ENCODE results near the gene AKR1A1. TPM values are rescaled to one million over a fixed set of nuclear protein-coding genes. Genes with fewer than 3 reads are reported as not detected.

Gene AKR1A1
- total RNA-seq, 1 donor from 2014 or later = 167 TPM

DNA sequence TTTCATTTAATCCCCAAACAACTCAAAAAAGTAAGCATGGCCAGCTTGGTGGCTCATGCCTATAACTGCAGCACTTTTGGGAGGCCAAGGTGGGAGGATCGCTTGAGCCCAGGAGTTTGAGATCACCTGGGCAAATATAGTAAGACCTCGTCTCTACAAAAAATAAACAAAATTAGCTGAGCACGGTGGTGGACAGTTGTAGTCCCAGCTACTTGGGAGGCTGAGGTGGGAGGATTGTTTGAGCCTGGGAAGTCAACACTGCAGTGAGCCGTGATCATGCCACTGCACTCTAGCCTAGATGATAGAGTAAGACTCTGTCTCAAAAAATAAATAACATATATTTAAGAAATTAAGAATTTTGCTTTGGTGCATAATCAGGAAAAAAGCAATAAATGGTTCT lies 6.1 kb upstream of the AKR1A1 start:
- no peak for ATAC-seq

DNA sequence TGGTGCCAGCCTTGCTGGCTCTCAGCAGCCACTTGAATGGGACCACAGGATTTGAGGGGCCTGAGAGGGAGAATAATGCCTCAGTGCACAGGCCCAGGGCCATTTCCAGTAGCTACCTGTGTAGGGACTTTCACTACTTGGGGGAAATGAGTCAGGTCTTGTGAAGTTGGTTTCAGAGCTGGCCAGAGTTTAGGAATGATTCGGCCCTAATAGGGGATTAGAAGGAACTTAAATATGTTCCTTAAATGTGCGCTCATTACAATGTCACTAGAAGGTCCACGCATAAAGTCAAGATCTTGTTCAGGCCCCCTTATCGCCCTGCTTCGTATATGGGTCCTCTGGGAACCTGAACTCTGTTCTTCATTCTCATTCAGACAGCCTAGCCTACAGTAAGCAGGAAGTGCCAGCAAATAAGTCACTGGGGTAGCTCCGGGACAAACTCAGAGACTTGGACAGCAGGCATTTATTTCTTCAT lies 5.6 kb upstream of the AKR1A1 start:
- no peak for ATAC-seq
- H3K4me1 ChIP-seq = peaks cover 33% of the 10 kb centered on the region
- TF ChIP-seq, protein P1, sequence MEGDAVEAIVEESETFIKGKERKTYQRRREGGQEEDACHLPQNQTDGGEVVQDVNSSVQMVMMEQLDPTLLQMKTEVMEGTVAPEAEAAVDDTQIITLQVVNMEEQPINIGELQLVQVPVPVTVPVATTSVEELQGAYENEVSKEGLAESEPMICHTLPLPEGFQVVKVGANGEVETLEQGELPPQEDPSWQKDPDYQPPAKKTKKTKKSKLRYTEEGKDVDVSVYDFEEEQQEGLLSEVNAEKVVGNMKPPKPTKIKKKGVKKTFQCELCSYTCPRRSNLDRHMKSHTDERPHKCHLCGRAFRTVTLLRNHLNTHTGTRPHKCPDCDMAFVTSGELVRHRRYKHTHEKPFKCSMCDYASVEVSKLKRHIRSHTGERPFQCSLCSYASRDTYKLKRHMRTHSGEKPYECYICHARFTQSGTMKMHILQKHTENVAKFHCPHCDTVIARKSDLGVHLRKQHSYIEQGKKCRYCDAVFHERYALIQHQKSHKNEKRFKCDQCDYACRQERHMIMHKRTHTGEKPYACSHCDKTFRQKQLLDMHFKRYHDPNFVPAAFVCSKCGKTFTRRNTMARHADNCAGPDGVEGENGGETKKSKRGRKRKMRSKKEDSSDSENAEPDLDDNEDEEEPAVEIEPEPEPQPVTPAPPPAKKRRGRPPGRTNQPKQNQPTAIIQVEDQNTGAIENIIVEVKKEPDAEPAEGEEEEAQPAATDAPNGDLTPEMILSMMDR (IDR thresholded peaks at IDR 0.05) = no peak
- no peaks in the 10 kb centered on the region for H3K9me3 ChIP-seq
- intact Hi-C loops (cut with DNase I) = no loop called here
- H3K27me3 ChIP-seq = no peaks in the 10 kb centered on the region
- no peaks in the 10 kb centered on the region for H3K36me3 ChIP-seq
- DNase-seq = no peak
- H3K27ac ChIP-seq = peak overlapping the region; percentile 36
- no peak overlapping the region for H3K4me3 ChIP-seq

More for the DNA sequence above, 6.1 kb upstream of the AKR1A1 start:
- TF ChIP-seq, protein P1 (IDR thresholded peaks at IDR 0.05) = no peak
- Histone ChIP-seq H3K36me3 (no peaks in the 10 kb centered on the region), H3K4me1 (peaks cover 31% of the 10 kb centered on the region), H3K27me3 (no peaks in the 10 kb centered on the region), H3K4me3 (no peak overlapping the region), H3K27ac (peak overlapping the region; percentile 36), H3K9me3 (no peaks in the 10 kb centered on the region)
- DNase-seq = no peak
- intact Hi-C loops (cut with DNase I) = no loop called here

DNA sequence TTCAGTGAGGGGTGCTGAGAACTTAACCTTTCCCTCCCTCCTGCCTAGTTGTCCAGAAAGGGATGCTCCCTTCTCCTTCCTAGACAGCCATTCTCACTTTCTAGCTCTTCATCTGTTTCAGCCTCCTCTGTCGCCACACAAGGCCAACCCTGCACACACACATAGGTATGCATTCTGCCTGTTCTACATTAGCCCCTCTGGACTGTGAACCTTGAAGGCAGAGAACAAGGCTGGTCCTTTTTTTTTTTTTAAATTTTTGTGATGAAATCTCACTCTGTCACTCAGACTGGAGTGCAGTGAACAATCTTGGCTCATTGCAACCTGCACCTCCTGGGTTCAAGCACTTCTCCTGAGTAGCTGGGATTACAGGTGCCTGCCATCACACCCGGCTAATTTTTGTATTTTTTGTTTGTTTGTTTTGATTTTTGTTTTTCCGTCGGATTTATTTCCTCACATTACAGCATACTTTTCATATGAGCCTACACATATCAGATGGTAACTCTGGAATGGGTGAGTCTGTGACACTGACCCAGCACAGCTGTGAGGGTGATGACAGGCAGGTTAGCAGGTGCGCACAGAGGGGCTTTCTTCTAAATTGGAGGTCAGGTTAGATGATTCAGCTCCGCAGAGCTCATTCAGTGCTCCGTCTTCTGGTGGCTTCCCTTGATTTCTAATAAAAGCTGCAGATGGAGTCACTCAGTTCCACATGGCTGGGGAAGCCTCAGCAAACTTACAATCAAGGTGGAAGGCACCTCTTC lies 4.9 kb upstream of the AKR1A1 start:
- intact Hi-C loops (cut with DNase I) = no loop called here
- Histone ChIP-seq H3K36me3 (no peaks in the 10 kb centered on the region), H3K4me3 (no peak overlapping the region), H3K27ac (peak overlapping the region; percentile 36), H3K9me3 (no peaks in the 10 kb centered on the region), H3K27me3 (no peaks in the 10 kb centered on the region), H3K4me1 (peaks cover 36% of the 10 kb centered on the region)
- DNase-seq = no peak
- ATAC-seq = no peak
- TF ChIP-seq, protein P1 (IDR thresholded peaks at IDR 0.05) = no peak

DNA sequence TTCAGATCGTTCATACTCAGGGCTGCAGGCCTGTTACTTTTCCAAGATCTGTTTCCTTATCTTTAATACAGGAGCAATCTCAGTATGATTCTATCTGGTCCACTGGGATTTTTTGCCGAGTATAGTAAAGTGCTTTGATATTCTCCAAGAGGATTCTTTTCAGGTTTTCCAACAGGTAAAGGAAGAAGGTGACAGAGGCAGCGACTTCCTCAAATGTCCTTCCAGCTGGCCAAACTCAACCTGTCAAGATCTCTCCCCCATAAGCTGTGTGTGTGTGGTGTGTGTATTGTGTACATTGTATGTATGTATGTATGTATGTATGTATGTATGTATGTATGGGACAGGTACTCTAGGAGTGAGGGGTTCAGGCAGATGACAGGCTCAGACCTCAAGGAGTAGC lies 1.1 kb downstream of the AKR1A1 start:
- peaks cover 20% of the 10 kb centered on the region for H3K36me3 ChIP-seq
- no peaks in the 10 kb centered on the region for H3K27me3 ChIP-seq
- H3K4me1 ChIP-seq = peaks cover 17% of the 10 kb centered on the region
- peak overlapping the region; percentile 77 for H3K4me3 ChIP-seq
- DNase-seq = no peak
- intact Hi-C loops (cut with DNase I) = no loop called here
- no peaks in the 10 kb centered on the region for H3K9me3 ChIP-seq
- no peak overlapping the region for H3K27ac ChIP-seq
- ATAC-seq = no peak
- TF ChIP-seq, protein P1 (IDR thresholded peaks at IDR 0.05) = no peak

DNA sequence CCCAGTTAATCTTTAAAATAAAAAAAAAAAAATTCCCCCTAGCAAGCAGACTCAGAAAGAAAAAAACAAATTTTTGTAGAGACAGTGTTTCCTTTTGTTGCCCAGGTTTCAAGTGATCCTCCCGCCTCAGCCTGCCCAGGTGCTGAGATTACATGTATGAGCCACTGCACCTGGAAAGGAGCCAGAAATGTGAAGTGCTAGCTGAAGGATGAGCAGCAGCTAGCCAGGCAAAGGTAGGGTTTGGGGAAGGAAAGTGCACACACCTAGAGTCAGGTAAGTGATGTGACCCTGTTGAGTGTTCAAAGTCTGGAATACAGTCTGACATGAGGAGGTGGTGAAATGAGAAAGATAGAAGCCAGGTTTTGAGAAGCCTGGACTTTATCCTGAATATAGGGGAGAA lies 1.7 kb downstream of the AKR1A1 start:
- no peaks in the 10 kb centered on the region for H3K9me3 ChIP-seq
- peaks cover 20% of the 10 kb centered on the region for H3K4me1 ChIP-seq
- TF ChIP-seq, protein P1 (IDR thresholded peaks at IDR 0.05) = no peak
- no peaks in the 10 kb centered on the region for H3K27me3 ChIP-seq
- H3K36me3 ChIP-seq = peaks cover 23% of the 10 kb centered on the region
- intact Hi-C loops (cut with DNase I) = no loop called here
- ATAC-seq = no peak
- H3K27ac ChIP-seq = no peak overlapping the region
- no peak for DNase-seq
- H3K4me3 ChIP-seq = no peak overlapping the region
